Chondrocyte (in vitro differentiated cells): ENCODE measurements around the gene DEFB128. TPM values are rescaled to one million over a fixed set of nuclear protein-coding genes. Genes with fewer than 3 reads are reported as not detected.

Experiments
- DNase-seq: peaks from one replicate; pipeline ENCODE4 v3.0.0; 2021; ENCODE audit warnings: mixed read lengths, low spot score
- H3K27ac Mint-ChIP-seq: one replicate; pipeline ENCODE4 v1.8.0; 2021; ENCODE audit warnings: mild to moderate bottlenecking, moderate library complexity, mixed read lengths; ENCODE audit not compliant: unreplicated experiment
- H3K27me3 Mint-ChIP-seq: 2 replicates; pipeline ENCODE4 v1.8.0; 2021; ENCODE audit warnings: low read depth, mixed read lengths
- H3K36me3 Mint-ChIP-seq: 2 replicates; pipeline ENCODE4 v1.8.0; 2021; ENCODE audit warnings: low read depth, mixed read lengths
- H3K4me1 Mint-ChIP-seq: 2 replicates; pipeline ENCODE4 v1.8.0; 2021; ENCODE audit warnings: low read depth, mild to moderate bottlenecking, mixed read lengths
- H3K4me3 Mint-ChIP-seq: one replicate; pipeline ENCODE4 v1.8.0; 2021; ENCODE audit warnings: mild to moderate bottlenecking, moderate library complexity, mixed read lengths; ENCODE audit not compliant: unreplicated experiment
- H3K9me3 Mint-ChIP-seq: 2 replicates; pipeline ENCODE4 v1.8.0; 2021; ENCODE audit warnings: low read depth, mixed read lengths
- CTCF ChIP-seq: fragments of 200-600 bp; sonication (generic); IDR thresholded peaks from 2 replicates; pipeline ENCODE4 v1.5.0; 2021; ENCODE audit warnings: antibody characterized with exemption, mild to moderate bottlenecking, moderate library complexity
- total RNA-seq: library from RNA; stranded (reverse); gene quantifications from 3 replicates; pipeline ENCODE4 v1.2.1, GENCODE V29; 2021

DEFB128 gene
- total RNA-seq, 1 donor from 2014 or later = not detected

DNA sequence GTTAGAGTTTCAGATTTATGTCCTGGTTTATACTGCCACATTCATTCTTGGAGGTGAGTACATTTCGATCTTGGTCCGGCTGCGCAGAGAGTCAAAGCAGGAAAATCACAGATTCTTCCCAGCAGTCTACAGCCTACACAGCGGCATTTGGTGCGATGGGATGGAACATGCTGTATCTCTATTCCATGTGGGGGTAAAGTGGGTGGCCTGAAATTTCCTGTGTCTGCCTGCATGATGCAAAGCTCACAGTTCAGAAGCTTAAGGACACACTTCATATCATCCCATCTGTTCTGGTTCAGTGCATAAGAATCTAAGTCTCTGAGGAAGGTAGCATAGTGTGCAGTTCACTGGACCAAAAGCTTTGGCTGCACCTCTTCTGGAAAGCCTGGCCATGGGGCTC, 32.4 kb downstream of the DEFB128 start, which contains the start of gene DEFB127:
TSS of gene DEFB127 (plus strand) at position 301 of the 400 bp plus-strand sequence. CDS start at position 392, 91 bp downstream.
- H3K4me3 Mint-ChIP-seq = no peak within 1 kb of the TSS
- no peaks in the 10 kb centered on the region for H3K9me3 Mint-ChIP-seq
- H3K4me1 Mint-ChIP-seq = no peaks in the 10 kb centered on the region
- H3K36me3 Mint-ChIP-seq = no peaks in the 10 kb centered on the region
- H3K27ac Mint-ChIP-seq = no peak within 1 kb of the TSS
- H3K27me3 Mint-ChIP-seq = peaks cover 20% of the 10 kb centered on the region
- no peak for TF ChIP-seq CTCF
- no peak for DNase-seq

DNA sequence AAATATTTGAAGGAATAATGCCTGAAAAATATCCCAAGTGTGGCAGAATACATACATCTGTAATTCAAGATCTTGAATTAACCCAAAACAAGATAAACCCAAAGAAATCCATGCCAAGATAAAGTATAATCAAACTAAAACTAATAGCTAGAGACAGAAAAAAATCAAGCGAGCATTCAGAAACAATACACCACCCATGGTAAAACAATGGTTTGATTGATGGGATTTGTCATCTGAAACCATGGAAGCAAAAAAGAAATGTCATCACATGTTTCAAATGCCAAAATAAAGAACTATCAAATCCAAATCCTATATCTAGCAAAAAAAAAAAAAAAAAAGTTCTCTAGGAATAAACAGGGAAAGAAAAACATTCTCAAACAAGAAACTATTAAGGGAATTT, 37.4 kb downstream of the DEFB128 start:
- DNase-seq = no peak
- no peak for TF ChIP-seq CTCF
- Mint-ChIP-seq H3K4me1 (no peaks in the 10 kb centered on the region), H3K36me3 (no peaks in the 10 kb centered on the region), H3K27ac (no peak overlapping the region), H3K4me3 (no peak overlapping the region), H3K9me3 (no peaks in the 10 kb centered on the region), H3K27me3 (peaks cover 28% of the 10 kb centered on the region)

- Mint-ChIP-seq H3K9me3 (no peaks in the 10 kb centered on the region), H3K36me3 (no peaks in the 10 kb centered on the region), H3K27ac (no peak overlapping the region), H3K4me3 (no peak overlapping the region), H3K4me1 (no peaks in the 10 kb centered on the region), H3K27me3 (peaks cover 43% of the 10 kb centered on the region)
- no peak for DNase-seq
- no peak for TF ChIP-seq CTCF
Observed at GRCh38 chr20:145877-146276, 43.6 kb downstream of the DEFB128 start.

GRCh38 chr20:142290-142689, 47.2 kb downstream of the DEFB128 start, which contains the start of gene DEFB126:
DEFB126 (plus strand) TSS chr20:142590; CDS start chr20:142629, 39 bp downstream.
- no peaks in the 10 kb centered on the region for H3K36me3 Mint-ChIP-seq
- no peak within 1 kb of the TSS for H3K4me3 Mint-ChIP-seq
- no peak within 1 kb of the TSS for H3K27ac Mint-ChIP-seq
- no peak for DNase-seq
- peaks cover 1% of the 10 kb centered on the region for H3K9me3 Mint-ChIP-seq
- no peaks in the 10 kb centered on the region for H3K4me1 Mint-ChIP-seq
- peaks cover 41% of the 10 kb centered on the region for H3K27me3 Mint-ChIP-seq
- TF ChIP-seq CTCF = no peak

Other genes with a start within 250 kb of the DEFB128 start
- not detected in 3 replicates for gene DEFB125, start 102.0 kb downstream of the DEFB128 start, total RNA-seq
- not detected in 3 replicates for gene DEFB126, start 47.1 kb downstream of the DEFB128 start, total RNA-seq
- not detected in 3 replicates for gene DEFB127, start 32.3 kb downstream of the DEFB128 start, total RNA-seq
- not detected in 3 replicates for gene DEFB129, start 37.5 kb upstream of the DEFB128 start, total RNA-seq
- gene DEFB132, start 68.0 kb upstream of the DEFB128 start, total RNA-seq = not detected in 3 replicates
- gene C20orf96, start 101.0 kb upstream of the DEFB128 start, total RNA-seq = 10.8 to 12.1 TPM (median 11.1 TPM) in 3 replicates
- 17.2 to 18.6 TPM (median 17.4 TPM) in 3 replicates for gene ZCCHC3, start 107.9 kb upstream of the DEFB128 start, total RNA-seq
- gene SOX12, start 135.8 kb upstream of the DEFB128 start, total RNA-seq = 34.3 to 40.4 TPM (median 39.6 TPM) in 3 replicates
- gene NRSN2, start 157.4 kb upstream of the DEFB128 start, total RNA-seq = 72.1 to 77.1 TPM (median 73.2 TPM) in 3 replicates
- gene TRIB3, start 191.0 kb upstream of the DEFB128 start, total RNA-seq = 7.0 to 141 TPM (median 137 TPM) in 3 replicates
- 84.1 to 95.5 TPM (median 94.3 TPM) in 3 replicates for gene RBCK1, start 218.6 kb upstream of the DEFB128 start, total RNA-seq